Keratinocyte (primary cell): ENCODE results near the gene RTKN2.

Experiments
- CTCF ChIP-seq, 3 experiments: IDR thresholded peaks in 1 of 3; conservative IDR thresholded peaks in 1 of 3; optimal IDR thresholded peaks in 1 of 3; 2 replicates in 2 of 3; 3 replicates in 1 of 3; pipeline versions ENCODE3 to v1.5.1; 2011; ENCODE audit warnings: low read length in 3 of 3, mild to moderate bottlenecking in 3 of 3, moderate library complexity in 2 of 3, control low read depth in 1 of 3, inconsistent platforms in 1 of 3; ENCODE audit not compliant: insufficient read depth in 2 of 3; ENCODE audit errors: extremely low read depth in 1 of 3
- EZH2 ChIP-seq: IDR thresholded peaks from one replicate; pipeline ENCODE4 v1.6.1; 2012; ENCODE audit warnings: inconsistent platforms, mild to moderate bottlenecking, low read length, moderate library complexity

GRCh38 chr10:62183857-62184795, 84.5 kb downstream of the RTKN2 start:
- TF ChIP-seq CTCF (optimal IDR thresholded peaks at IDR 0.05 in 1 of 3, IDR thresholded peaks at IDR 0.05 in 1 of 3, conservative IDR thresholded peaks at IDR 0.05 in 1 of 3; ENCODE audit: extremely low read depth in 1 of 3, insufficient read depth in 2 of 3, low read length in 3 of 3) (no peak), EZH2 (no peak)
